DMS53 (cell line): ENCODE results near the gene MYBPC2.
A peak's percentile ranks its signal among the peaks of the same experiment; 100 is the strongest.

Experiments
- DNase-seq: peaks from one replicate; lab custom pipeline; 2025; lab: John Stamatoyannopoulos, UW

MYBPC2 gene

DNA sequence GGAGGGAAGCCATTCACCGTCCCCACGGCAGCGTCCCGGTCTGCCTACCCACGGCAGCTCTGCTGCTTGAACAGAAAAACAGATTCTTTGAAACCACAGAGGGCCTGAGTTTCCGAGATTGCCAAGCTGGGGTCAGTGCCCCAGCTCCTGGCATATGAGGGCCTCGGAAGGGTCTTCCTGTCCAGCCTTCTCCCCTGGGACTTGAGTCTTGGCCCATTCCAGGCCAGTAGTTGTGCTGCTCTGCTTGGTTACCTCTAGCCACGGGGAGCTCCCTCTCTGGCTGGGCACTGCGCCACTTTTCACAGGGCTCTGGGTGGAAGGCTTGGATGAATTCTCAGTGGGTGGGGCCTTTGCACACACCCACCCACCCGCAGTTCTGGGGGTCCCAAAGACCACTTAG lies 22.6 kb upstream of the MYBPC2 start:
- DNase-seq, result no peak

DNA sequence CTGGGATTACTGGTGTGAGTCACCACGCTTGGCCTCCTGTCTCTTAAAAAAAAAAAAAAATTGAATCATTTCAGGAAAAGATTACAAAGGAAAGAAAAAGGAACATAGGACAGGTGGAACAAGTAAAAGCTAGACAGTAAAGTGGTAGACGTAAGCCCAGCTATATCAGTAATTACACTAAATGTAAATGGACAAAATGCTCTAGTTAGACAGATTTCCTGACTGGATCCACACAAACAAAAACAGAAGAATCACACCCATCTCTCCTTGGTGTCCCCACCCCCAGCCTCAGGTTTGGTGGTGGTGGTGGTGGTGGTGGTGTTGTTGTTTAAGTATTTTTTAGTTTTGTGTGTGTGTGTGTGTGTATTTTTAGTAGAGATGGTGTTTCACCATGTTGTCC lies 20.3 kb upstream of the MYBPC2 start:
- DNase-seq, result no peak

DNA sequence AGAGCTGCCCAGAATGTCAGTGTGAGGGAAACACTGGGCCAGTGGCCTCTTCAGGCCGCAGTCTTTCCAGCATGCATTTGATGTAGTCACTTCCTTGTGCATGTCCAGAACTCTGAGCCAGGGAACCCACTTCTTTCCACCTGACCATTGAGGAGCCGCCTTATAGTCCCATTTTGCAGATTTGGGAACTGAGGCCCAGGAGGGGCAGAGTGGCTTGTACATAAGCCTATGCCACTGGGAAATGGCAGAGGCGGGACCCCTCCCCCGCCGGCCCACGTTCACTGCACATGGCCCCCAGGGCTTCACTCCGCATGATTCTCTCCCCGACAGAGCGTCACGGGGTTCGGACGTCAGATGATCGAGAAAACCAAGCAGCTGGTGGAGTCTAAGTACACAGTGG lies 19.6 kb upstream of the MYBPC2 start:
- DNase-seq, result no peak

DNA sequence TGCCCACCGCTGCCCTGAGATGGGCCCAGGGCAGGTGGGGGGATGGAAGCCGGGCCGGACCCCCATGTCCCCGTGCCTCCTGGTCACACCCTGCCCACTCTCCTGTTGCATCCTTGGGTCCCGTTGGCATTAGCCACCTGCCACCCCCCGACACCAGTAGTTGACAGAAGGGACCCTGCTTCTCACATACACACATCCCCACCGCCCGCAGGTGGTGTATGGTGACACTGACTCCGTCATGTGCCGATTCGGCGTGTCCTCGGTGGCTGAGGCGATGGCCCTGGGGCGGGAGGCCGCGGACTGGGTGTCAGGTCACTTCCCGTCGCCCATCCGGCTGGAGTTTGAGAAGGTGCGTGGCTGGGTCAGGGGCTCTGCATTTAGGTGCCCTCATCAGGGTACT lies 19.2 kb upstream of the MYBPC2 start:
- DNase-seq, result no peak

DNA sequence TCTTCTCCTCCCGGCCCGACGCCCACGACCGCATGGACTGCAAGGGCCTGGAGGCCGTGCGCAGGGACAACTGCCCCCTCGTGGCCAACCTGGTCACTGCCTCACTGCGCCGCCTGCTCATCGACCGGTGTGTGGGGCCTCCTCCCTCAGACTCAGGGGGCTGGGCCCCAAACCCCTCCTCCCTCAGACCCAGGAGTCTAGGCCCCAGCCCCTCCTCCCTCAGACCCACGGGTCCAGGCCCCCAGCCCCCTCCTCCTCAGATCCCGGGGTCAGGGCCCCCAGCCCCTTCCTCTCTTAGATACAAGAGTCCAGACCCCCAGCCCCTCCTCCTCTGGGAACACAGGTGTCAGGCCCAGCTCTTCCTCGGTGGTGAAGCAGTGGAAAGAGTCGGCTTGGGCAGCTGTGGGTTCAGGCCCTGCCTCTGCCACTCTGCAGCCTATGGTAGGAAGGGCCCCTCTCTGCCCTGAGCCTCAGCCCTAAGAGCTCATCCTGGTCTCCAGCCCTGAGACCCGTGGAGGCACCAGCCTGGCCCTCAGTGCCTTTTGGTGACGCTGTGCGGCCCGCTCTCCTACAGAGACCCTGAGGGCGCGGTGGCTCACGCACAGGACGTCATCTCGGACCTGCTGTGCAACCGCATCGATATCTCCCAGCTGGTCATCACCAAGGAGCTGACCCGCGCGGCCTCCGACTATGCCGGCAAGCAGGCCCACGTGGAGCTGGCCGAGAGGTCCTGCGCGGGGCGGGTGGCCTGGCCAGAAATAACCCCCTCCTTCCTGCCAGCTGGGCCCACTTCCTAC lies 17.6 kb upstream of the MYBPC2 start:
- peak; percentile 78 for DNase-seq

DNA sequence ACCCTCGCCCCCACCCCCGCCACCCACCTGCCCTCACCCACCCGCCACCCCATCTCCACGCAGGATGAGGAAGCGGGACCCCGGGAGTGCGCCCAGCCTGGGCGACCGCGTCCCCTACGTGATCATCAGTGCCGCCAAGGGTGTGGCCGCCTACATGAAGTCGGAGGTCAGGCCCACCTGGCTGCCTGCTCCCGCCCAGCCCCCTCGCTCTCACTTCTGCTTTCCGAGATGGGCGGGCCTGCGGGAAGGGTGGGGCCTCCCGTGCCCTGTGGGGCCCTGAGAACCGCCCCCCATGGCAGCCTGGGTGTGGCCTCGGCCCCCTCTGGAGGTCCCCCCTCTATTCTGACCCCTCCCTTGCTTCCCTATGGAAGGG lies 17.0 kb upstream of the MYBPC2 start:
- no peak for DNase-seq

DNA sequence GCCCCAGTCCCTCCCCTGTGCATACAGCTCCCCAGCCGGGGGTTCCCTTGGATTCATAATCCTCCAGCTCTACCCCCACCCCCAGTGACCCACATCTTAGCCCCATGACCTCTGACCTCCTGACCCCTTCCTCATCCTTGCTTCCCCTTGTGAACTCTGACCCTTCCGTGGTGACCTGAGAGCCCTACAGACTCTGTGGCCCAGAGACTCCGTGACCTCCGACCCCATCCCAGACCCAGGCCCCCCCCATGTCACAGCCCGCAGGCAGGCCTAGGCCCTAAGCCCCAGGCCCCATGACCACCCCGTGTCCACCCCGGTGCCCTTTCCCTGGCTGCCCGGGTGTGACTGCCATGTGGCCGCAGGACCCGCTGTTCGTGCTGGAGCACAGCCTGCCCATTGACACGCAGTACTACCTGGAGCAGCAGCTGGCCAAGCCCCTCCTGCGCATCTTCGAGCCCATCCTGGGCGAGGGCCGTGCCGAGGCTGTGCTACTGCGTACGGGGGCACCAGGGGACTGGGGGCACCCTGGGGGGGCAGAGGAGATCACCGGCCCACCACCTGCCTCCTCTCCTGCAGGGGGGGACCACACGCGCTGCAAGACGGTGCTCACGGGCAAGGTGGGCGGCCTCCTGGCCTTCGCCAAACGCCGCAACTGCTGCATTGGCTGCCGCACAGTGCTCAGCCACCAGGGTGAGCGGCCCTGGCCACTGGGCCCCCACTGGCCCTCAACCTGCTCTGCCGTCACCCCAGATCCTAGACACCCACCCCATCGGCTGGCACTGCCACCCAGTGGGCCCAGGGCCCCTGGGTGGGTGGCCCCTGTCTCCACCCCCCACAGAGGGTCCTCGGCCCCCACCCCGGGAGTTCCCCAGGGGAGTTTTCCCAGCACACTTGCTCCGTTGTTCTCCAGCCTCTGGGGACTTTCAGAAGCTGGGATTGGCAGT lies 16.4 kb upstream of the MYBPC2 start:
- DNase-seq, result no peak

DNA sequence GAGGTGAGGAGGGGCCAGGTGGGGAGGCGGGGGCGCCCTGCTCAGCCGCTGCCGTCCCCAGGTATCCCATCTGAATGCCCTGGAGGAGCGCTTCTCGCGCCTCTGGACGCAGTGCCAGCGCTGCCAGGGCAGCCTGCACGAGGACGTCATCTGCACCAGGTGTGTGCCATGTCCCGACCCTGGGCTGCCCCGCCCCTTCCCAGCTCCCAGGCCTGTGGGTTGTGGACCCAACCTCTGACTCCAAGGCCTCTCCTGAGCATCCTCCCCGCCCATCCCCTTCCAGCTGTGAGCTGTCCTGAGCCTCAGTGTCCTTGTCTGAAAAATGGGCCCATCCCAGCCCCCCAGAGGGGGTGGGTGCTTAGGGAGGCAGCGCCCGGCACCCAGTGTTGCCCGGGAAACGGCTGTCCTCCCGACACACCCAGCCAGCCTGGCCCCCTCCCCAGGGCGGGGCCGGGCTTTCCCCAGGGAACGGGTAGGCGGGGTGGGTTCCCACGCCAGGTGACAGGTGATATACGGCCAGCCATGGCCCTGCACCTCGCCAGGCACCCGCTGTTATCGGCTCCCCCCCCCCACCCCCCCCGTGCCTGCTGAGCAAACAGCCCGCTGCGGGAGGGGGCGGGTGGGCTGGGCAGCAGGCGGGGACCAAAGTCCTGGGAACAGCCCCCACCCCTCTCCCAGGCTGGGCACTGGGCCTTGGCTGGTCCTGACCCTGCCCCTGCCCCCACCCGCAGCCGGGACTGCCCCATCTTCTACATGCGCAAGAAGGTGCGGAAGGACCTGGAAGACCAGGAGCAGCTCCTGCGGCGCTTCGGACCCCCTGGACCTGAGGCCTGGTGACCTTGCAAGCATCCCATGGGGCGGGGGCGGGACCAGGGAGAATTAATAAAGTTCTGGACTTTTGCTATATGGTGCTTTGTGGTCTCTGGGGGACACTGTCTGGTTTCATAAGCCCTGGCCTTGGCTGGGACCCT lies 15.3 kb upstream of the MYBPC2 start:
- peak; percentile 83 for DNase-seq

DNA sequence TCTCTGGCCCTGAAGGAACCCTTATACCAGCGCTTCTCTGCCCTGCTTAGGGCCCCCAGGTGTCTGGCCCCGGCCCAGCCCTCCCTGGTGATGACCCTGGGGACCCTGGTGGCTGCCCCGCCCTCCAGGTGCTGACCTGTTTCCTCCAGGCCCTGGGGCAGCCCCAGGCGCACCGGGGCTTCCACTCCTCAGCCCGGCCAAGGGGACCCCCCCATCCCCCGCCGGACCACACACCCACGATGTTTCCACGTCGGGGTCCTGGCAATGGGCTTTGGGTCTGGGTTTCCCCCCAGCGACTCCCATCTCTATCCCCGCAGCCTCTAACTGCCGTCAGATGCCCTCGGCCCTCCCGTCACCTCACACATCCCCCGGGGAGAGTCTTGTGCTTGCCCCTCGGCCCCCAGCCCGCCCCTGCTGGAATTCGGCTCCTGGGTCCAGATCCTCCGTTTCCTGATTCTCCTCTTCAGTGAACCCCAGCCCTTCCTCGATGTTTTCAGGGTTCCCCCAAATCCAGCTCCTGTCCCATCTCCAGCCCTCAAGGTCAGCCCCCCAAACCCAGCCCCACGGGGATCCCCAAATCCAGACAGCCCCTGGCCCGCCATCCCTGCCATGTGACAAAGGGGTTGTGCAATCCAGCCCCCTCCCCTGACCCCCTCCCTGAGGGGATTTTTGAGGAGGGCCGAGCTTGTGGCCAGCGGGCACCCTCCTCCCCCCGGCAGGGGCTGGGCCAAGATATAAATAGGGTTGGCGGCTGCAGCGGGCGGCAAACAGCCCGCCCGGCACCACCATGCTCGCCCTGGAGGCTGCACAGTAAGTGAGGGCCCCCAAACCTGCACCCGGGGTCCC lies 14.3 kb upstream of the MYBPC2 start, which contains the start of gene SPIB:
TSS of gene SPIB (plus strand) at position 763 of the 846 bp plus-strand sequence. CDS start at position 788, 25 bp downstream.
- no peak for DNase-seq

DNA sequence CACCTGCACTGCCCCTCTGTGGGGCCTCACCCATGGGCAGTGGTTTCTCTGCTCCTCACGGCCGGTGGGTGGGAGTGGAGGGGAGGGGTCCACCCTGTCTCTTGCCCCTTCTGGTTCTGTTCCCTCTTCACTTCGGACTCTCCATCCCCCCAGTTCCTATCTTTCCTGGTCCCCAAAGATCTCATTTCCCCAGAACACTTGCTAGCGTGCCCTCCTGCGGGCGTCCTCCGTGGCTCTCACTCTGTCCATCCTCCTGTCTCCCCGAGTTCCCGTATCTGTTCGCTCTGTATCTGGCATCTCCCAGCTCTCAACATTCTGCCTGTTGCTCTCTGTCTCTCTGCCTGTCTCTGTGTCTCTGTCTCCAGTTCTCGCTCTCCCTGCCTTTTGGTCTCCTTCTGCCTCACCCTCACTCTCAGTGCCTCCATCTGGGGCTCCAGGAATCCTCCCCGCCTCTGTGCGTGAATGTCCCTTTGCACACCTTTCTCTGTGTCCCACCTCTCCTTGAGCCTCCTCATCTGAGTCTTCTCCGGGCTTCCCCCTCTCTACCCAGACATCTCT lies 13.6 kb upstream of the MYBPC2 start:
- peak; percentile 15 for DNase-seq

DNA sequence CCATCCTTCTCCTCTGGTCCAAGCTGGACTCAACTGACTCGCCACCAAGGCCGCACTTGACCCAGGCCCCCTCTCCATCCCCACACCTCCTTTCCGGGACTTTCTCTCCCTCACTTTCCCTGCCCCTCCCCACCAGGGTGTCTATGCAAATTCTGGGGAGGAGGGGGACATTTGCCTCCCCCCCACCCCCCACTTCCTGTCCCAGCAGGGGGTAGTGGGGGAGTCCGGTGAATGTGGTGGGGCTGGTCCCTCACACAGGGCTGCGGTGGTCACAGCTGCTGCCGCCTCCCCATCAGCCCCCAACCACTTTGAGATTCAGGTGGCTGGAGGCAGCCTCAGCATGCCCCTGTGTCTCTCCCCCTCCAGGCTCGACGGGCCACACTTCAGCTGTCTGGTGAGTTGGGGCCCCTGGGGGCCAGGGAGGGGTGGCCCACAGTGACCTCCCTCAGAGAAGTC lies 13.1 kb upstream of the MYBPC2 start:
- DNase-seq, result no peak

DNA sequence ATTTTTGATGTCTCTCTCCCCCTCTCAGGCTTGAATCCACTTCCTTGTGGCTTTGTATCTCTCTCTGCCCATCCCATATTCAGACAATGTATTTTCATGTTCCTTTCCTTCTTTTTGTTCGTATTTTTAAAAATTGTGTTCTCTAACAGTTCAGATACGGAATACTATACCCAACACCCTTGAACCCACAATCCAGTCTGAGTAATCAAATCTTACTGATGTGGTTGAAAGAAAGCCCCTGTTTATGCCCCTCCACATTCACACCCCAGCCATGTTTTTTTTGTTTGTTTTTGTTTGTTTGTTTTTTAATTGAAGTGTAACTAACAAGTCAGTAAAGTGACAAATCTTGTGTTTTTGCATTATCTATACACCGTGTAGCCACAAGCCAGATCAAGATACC lies 12.6 kb upstream of the MYBPC2 start:
- DNase-seq, result no peak

DNA sequence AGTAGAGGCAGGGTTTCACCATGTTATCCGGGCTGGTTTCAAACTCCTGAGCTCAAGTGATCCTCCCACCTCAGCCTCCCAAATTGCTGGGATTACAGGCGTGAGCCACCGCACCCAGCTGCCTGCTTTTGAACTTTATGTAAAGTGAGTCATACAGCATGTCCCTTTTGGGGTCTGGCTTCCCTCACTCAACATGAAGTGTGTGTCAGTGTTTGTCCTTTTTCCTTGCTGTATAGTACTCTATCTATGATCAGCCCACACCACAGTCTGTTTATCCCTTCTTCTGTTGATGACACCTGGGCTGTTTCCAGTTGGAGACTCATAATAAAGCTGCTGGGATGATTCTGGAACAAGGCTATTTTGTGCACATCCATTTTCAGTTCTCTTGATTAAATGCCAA lies 11.9 kb upstream of the MYBPC2 start:
- no peak for DNase-seq

DNA sequence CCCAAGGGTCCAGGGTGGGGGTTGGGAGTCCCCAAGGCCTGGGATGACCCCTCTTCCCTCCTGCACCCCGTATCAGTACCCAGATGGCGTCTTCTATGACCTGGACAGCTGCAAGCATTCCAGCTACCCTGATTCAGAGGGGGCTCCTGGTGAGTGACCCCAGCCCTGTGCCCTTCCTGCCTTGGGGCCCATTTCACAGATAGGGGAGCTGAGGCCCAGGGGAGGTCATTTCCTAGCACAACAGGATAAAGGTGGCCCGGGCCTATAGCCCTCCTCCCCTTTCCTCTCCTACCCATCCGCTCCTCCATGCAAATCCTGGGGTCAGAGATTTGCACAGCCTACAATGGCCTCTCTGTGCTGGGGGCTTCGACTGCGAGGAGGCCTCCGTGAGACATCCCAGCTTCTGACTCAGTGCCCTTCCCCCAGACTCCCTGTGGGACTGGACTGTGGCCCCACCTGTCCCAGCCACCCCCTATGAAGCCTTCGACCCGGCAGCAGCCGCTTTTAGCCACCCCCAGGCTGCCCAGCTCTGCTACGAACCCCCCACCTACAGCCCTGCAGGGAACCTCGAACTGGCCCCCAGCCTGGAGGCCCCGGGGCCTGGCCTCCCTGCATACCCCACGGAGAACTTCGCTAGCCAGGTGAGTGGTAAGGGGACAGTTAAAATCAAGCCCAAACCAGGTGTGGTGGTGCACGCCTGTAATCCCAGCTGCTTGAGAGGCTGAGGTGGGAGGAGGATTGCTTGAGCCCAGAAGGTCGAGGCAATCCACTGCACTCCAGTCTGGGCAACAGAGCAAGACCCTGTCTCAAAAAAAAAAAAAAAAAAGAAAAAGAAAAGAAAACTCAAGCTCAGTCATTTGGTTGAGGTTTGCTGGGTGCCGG lies 10.1 kb upstream of the MYBPC2 start:
- DNase-seq, result no peak

DNA sequence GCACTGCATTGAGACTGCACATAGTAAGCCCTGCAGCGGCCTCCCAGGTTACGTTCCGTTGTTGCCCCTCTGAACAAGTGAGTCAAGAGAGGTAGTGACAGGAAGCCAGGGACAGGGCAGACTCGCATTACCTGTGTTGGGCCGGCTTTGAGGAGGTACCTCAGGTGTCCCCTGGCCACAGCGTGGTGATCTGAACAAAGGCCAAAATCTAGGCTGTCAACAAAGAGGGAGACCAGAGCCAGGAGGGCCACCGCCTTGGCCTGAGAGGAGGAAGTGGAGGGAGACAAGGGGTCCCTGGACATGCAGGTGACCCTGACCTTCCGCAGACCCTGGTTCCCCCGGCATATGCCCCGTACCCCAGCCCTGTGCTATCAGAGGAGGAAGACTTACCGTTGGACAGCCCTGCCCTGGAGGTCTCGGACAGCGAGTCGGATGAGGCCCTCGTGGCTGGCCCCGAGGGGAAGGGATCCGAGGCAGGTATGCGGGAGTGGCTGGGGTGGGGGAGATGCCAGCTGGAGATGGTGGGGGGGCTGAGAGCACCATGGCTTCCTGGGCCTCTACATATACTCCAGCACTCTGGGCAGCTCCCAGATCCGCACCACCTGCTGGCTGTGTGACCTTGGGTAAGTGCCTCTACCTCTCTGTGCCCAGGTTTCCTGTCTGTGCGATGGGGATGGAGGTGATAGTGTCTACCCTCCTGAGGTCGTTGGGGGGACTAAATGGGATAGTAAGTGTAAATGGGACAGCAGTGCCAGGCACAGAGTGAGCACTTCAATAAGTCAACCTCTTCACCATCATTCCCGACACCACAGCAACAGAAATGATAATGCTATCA lies 9.2 kb upstream of the MYBPC2 start:
- DNase-seq, result no peak

DNA sequence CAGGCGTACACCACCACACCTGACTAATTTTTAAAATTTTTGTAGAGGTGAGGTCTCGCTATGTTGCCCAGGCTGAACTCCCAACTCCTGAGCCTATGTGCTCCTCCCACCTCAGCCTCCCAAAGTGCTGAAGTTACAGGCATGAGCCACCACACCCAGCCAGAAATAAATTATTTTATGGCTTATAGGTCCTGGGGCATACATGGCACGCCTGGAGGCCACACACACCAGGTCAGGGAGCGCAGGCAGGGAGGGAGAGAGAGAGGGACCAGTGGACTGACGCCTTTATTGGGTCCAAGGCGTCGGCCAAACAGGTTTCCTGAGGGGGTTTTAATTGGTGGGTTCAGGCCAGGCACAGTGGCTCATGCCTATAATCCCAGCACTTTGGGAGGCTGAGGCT lies 7.1 kb upstream of the MYBPC2 start:
- DNase-seq, result no peak

DNA sequence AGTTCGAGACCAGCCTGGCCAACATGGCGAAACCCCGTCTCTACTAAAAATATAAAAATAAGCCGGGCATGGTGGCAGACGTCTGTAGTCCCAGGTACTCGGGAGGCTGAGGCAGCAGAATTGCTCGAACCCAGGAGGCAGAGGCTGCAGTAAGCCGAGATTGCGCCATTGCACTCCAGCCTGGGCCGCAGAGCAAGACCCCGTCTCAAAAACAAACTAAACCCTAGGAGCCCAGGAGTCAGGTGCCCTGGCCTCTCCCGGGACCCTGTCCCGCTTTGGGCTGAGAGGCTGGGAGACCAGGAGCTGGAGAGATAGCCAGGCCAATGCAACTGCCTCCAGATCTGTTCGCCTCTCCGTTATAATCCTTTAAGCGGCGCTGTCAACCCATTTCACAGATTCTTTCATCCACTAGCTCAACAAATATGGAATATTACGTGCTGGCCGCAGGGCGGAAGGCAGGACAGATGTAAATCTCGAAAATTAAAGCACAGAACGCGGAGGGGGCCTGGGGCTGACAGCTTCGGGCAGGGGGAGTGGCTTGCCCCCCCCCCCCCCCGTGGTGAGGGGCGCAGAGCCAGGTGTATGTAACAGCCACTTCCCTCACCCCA lies 5.3 kb upstream of the MYBPC2 start:
- DNase-seq, result no peak

DNA sequence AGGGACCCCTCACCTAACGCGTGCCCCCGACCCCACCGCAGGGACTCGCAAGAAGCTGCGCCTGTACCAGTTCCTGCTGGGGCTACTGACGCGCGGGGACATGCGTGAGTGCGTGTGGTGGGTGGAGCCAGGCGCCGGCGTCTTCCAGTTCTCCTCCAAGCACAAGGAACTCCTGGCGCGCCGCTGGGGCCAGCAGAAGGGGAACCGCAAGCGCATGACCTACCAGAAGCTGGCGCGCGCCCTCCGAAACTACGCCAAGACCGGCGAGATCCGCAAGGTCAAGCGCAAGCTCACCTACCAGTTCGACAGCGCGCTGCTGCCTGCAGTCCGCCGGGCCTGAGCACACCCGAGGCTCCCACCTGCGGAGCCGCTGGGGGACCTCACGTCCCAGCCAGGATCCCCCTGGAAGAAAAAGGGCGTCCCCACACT lies 4.7 kb upstream of the MYBPC2 start:
- peak; percentile 59 for DNase-seq
